Prostate gland (tissue), 2 donors: ENCODE data around the gene KIF5A.

Source experiments
- POLR2A ChIP-seq: fragments of 450-650 bp; IDR thresholded peaks from one replicate; pipeline ENCODE4 v1.6.1; 2016; ENCODE audit warnings: antibody characterized with exemption, mild to moderate bottlenecking
- TF ChIP-seq, protein P1 (sequence below), 4 experiments: fragments of 200-600 bp in 2 of 4; fragments of 450-650 bp in 2 of 4; sonication (generic) in 2 of 4; IDR thresholded peaks; 1 replicate in 3 of 4; 2 replicates in 1 of 4; pipeline ENCODE4 v1.5.1; 2016 to 2019; ENCODE audit warnings: antibody characterized with exemption in 4 of 4, mild to moderate bottlenecking in 2 of 4, moderate library complexity in 2 of 4

DNA sequence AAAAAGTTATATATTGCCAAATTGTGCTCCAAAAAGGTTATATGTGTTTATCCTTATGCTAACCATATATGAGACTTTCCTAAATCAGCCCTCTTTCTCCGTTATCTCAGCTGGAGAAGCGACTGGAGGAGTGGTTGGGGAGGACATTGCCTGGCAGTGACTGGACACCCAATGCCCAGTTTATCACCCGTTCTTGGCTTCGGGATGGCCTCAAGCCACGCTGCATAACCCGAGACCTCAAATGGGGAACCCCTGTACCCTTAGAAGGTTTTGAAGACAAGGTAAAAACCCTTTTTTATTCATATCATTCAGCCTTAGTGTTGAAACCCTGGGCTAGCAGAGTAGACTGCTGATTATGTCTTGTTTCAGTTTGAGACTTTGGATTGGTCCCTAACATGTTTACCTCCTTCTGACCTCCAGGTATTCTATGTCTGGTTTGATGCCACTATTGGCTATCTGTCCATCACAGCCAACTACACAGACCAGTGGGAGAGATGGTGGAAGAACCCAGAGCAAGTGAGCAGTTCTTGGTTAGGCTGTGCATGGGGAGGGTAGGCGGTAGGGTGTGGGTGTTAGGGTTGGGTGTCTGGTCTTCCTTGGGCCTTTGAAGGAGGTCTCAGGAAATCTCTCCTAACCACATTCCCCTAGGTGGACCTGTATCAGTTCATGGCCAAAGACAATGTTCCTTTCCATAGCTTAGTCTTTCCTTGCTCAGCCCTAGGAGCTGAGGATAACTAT, 38.1 kb upstream of the KIF5A start:
- TF ChIP-seq, protein P1, sequence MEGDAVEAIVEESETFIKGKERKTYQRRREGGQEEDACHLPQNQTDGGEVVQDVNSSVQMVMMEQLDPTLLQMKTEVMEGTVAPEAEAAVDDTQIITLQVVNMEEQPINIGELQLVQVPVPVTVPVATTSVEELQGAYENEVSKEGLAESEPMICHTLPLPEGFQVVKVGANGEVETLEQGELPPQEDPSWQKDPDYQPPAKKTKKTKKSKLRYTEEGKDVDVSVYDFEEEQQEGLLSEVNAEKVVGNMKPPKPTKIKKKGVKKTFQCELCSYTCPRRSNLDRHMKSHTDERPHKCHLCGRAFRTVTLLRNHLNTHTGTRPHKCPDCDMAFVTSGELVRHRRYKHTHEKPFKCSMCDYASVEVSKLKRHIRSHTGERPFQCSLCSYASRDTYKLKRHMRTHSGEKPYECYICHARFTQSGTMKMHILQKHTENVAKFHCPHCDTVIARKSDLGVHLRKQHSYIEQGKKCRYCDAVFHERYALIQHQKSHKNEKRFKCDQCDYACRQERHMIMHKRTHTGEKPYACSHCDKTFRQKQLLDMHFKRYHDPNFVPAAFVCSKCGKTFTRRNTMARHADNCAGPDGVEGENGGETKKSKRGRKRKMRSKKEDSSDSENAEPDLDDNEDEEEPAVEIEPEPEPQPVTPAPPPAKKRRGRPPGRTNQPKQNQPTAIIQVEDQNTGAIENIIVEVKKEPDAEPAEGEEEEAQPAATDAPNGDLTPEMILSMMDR (IDR thresholded peaks at IDR 0.05), result no peak
- TF ChIP-seq POLR2A, result no peak
